Femur (tissue), 1 donor: Measurements from ENCODE around the gene TRAM2.

ENCODE experiments used
- DNase-seq: peaks from one replicate; pipeline ENCODE4 v3.0.0-alpha.2; 2017

Gene TRAM2

GRCh38 chr6:52505726-52506409 lies 71.0 kb downstream of the TRAM2 start:
- DNase-seq: peak; percentile 73

GRCh38 chr6:52504782-52505136 lies 72.1 kb downstream of the TRAM2 start:
- DNase-seq: no peak

GRCh38 chr6:52503851-52504781 lies 72.7 kb downstream of the TRAM2 start:
- DNase-seq: peak; percentile 86

GRCh38 chr6:52503323-52503747 lies 73.5 kb downstream of the TRAM2 start:
- no peak for DNase-seq

GRCh38 chr6:52502306-52503029 lies 74.4 kb downstream of the TRAM2 start:
- no peak for DNase-seq

- DNase-seq: no peak
These were observed 76.4 kb downstream of the TRAM2 start for GRCh38 chr6:52500238-52501129.

GRCh38 chr6:52499681-52500236 lies 77.1 kb downstream of the TRAM2 start:
- no peak for DNase-seq

- no peak for DNase-seq
These were observed 77.8 kb downstream of the TRAM2 start for GRCh38 chr6:52499026-52499425.

- no peak for DNase-seq
These were observed 78.3 kb downstream of the TRAM2 start for GRCh38 chr6:52498538-52499017.

- DNase-seq: no peak
These were observed 79.0 kb downstream of the TRAM2 start for GRCh38 chr6:52497652-52498408.

- DNase-seq: no peak
These were observed 80.2 kb downstream of the TRAM2 start for GRCh38 chr6:52496631-52497030.

GRCh38 chr6:52495922-52496321 lies 80.9 kb downstream of the TRAM2 start:
- DNase-seq: no peak

DNA sequence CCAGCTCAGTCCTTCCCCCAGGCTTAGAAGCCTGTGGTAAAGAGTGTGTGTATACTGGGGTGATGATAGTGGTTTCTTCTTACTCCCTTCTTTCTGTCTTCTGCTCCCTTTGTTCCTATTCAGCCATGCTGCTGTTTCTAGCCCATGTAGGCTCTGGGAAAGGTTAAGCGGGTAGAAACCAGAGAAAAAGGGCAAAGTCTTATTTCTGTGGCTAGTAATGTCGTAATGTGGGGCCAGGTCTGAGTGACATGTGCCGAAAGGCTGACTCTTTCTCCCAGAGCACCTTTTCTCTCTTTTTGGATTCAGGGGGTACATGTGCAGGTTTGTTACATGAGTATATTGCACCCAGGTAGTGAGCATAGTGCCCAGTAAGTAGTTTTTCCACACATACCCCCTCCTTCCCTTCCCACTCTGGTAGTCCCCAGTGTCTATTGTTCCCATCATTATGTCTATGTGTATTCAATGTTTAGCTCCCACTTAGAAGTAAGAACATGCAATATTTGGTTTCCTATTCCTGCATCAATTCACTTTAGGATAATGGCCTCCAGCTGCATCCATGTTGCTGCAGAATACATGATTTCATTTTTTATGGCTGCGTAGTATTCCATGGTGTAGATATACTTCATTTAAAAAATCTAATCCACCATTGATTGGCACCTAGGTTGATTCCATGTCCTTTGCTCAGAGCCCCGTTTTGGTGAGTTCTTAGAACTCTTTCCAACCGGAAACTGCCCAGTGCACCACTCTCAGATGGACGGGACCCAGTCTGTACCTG lies 82.4 kb downstream of the TRAM2 start:
- no peak for DNase-seq

GRCh38 chr6:52493669-52494068 lies 83.2 kb downstream of the TRAM2 start:
- DNase-seq: no peak

DNA sequence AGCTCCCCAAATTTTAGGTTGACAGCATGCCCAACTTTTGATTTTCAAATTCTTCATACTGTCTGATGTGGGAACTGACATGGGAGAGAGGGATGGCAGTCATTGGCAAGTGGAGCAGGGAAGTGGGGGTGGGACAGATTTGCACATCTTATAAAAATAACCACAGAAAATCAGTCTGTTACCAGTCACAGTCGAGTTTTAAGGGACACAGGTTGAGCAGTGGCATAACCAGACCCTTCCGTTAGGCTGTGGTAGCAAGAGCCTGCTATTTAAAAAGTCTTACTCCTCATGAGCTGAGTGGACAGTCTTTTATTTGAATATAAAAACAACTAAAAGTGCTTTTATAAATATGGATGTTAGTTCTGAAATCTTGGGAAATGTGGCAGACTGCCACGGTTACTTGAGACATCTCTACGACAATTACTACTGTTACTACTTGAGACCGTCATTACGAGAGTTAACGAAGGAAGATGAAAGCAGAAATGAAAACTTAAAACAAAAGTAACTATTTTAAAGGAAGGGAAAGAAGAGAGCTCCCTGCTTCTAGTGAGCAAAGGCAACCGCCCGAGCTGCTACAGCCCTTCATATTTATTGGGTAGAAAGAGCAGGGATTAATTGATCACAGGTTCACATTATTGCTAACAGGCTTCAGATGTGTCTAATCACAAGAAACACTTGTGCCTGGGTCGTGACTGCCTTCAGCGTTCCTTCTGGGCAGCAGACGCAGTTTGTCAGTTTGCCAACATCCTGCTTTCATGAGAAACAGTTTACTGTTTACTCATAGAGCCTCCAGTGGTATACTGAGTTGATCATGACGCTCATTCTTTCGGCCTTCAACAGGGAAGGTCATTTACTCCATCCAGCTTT lies 85.4 kb downstream of the TRAM2 start:
- DNase-seq: no peak

GRCh38 chr6:52489881-52490280 lies 87.0 kb downstream of the TRAM2 start:
- no peak for DNase-seq

GRCh38 chr6:52483671-52484003 lies 93.2 kb downstream of the TRAM2 start:
- no peak for DNase-seq

GRCh38 chr6:52482903-52483670 lies 93.8 kb downstream of the TRAM2 start:
- DNase-seq: no peak

GRCh38 chr6:52475307-52475706 lies 101.6 kb downstream of the TRAM2 start:
- DNase-seq: no peak
